ENCODE results near the gene ZNHIT6. TPM values are rescaled to one million over a fixed set of nuclear protein-coding genes. Genes with fewer than 3 reads are reported as not detected.
A peak's percentile ranks its signal among the peaks of the same experiment; 100 is the strongest.
"Not testable (repeated sequence)": the region's sequence is repeated elsewhere in the genome, so short reads cannot be mapped to it uniquely, and the experiment has no call there.

The ZNHIT6 gene
- total RNA-seq, 2 donors from 2014 or later = 18.8 to 24.0 TPM

DNA sequence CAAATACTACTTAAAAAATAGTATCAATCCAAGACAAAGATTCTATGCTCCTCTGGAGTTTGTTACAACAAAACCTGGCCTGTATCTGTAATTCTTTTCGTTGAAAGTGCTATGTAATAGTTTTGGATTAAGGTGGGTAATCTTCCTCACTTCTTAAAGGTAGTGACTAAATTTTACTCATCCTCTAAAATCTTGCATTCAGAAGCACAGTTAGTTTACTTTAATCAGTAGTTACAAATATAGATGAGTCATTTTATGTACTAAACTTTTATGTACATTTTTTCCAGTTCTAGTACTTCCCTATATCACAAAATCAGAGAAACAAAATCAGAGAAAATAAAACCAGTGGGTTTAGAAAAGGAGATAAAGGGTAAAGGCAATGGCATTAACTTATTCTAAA lies 51.3 kb downstream of the ZNHIT6 start:
- H3K4me1 Mint-ChIP-seq (ENCODE audit: low read depth) = peaks cover 12% of the 10 kb centered on the region
- no peaks in the 10 kb centered on the region for H3K27me3 Mint-ChIP-seq (ENCODE audit: low read depth)
- peaks cover 12 to 31% of the 10 kb centered on the region in 2 donors for H3K36me3 Mint-ChIP-seq (ENCODE audit: insufficient read depth in 2 of 2)
- H3K4me3 Mint-ChIP-seq = no peak overlapping the region
- DNase-seq = no peak
- peaks cover 2% of the 10 kb centered on the region in 2 donors for H3K9me3 Mint-ChIP-seq
- ATAC-seq (replicated peaks in 1 of 2) = no peak
- H3K27ac Mint-ChIP-seq = no peak overlapping the region

GRCh38 chr1:85656256-85656655 lies 52.0 kb downstream of the ZNHIT6 start:
- no peak for ATAC-seq (replicated peaks in 1 of 2)
- H3K27me3 Mint-ChIP-seq (ENCODE audit: low read depth) = no peaks in the 10 kb centered on the region
- no peak for DNase-seq
- H3K9me3 Mint-ChIP-seq = peaks cover 2% of the 10 kb centered on the region in 2 donors
- H3K36me3 Mint-ChIP-seq (ENCODE audit: insufficient read depth in 2 of 2) = peaks cover 12 to 32% of the 10 kb centered on the region in 2 donors
- H3K4me3 Mint-ChIP-seq = no peak overlapping the region
- H3K27ac Mint-ChIP-seq = no peak overlapping the region
- peaks cover 12% of the 10 kb centered on the region for H3K4me1 Mint-ChIP-seq (ENCODE audit: low read depth)

GRCh38 chr1:85655315-85655714 lies 52.9 kb downstream of the ZNHIT6 start:
- no peaks in the 10 kb centered on the region for H3K27me3 Mint-ChIP-seq (ENCODE audit: low read depth)
- H3K4me1 Mint-ChIP-seq (ENCODE audit: low read depth) = peaks cover 12% of the 10 kb centered on the region
- H3K27ac Mint-ChIP-seq = peak overlapping the region; percentile 72
- H3K4me3 Mint-ChIP-seq = no peak overlapping the region
- peaks cover 2% of the 10 kb centered on the region in 2 donors for H3K9me3 Mint-ChIP-seq
- DNase-seq (no peak), ATAC-seq (replicated peaks in 1 of 2) (no peak)
- H3K36me3 Mint-ChIP-seq (ENCODE audit: insufficient read depth in 2 of 2) = peaks cover 12 to 34% of the 10 kb centered on the region in 2 donors

GRCh38 chr1:85654066-85654782 lies 54.0 kb downstream of the ZNHIT6 start:
- DNase-seq = no peak
- ATAC-seq (replicated peaks in 1 of 2) = no peak
- Mint-ChIP-seq H3K27me3 (ENCODE audit: low read depth) (no peaks in the 10 kb centered on the region), H3K9me3 (peaks cover 2% of the 10 kb centered on the region in 2 donors), H3K4me3 (no peak overlapping the region), H3K36me3 (ENCODE audit: insufficient read depth in 2 of 2) (peaks cover 14 to 42% of the 10 kb centered on the region in 2 donors), H3K4me1 (ENCODE audit: low read depth) (peaks cover 12% of the 10 kb centered on the region), H3K27ac (peak overlapping the region; percentile 72)

- no peak overlapping the region for H3K4me3 Mint-ChIP-seq
- no peaks in the 10 kb centered on the region for H3K27me3 Mint-ChIP-seq (ENCODE audit: low read depth)
- peaks cover 20 to 53% of the 10 kb centered on the region in 2 donors for H3K36me3 Mint-ChIP-seq (ENCODE audit: insufficient read depth in 2 of 2)
- H3K27ac Mint-ChIP-seq = peak overlapping the region; percentile 16
- peaks cover 12% of the 10 kb centered on the region for H3K4me1 Mint-ChIP-seq (ENCODE audit: low read depth)
- DNase-seq = no peak
- ATAC-seq (replicated peaks in 1 of 2) = no peak
- H3K9me3 Mint-ChIP-seq = peaks cover 4 to 7% of the 10 kb centered on the region in 2 donors
These were observed 55.9 kb downstream of the ZNHIT6 start for GRCh38 chr1:85652327-85652726.

DNA sequence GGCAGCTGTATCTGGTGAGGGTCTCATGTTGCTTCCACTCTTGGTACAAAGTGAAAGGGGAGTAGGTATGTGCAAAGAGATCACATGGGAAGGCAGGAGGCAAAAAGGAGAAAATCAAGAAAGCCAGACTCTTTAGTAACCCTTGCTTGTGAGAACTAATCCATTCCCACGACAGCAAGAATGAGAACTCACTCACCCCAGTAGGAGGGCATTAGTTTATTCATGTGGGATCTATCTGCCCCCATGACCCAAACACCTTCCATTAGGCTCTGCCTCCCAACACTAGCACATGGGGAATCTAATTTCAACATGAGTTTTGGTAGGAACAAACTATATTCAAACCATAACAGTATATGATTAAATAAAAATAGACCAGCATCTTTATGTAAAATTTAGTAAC lies 57.6 kb downstream of the ZNHIT6 start:
- Mint-ChIP-seq H3K9me3 (peaks cover 4 to 7% of the 10 kb centered on the region in 2 donors), H3K4me3 (no peak overlapping the region), H3K36me3 (ENCODE audit: insufficient read depth in 2 of 2) (peaks cover 20 to 48% of the 10 kb centered on the region in 2 donors), H3K4me1 (ENCODE audit: low read depth) (peaks cover 12% of the 10 kb centered on the region), H3K27ac (no peak overlapping the region), H3K27me3 (ENCODE audit: low read depth) (no peaks in the 10 kb centered on the region)
- DNase-seq = no peak
- ATAC-seq (replicated peaks in 1 of 2) = no peak

DNA sequence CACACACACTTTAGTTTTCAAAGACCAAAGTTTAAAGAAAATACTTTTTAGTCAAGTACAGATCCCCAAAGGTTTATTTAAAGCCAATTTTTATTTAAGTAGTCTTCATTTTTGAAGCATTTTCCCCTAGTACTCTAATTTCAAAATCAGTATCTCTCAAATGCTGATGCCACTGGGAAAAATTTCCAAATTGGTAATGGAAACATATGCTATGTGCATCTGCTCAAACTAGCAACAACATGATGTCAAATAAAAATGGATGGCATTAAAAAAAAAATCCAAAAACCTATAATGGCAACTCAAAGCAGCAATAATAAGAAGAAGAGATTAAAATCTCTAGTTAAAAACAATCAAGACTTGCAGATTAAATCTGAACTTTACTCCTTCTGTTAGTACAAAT lies 58.6 kb downstream of the ZNHIT6 start:
- ATAC-seq (replicated peaks in 1 of 2) (no peak), DNase-seq (no peak)
- no peak overlapping the region for H3K27ac Mint-ChIP-seq
- peaks cover 6% of the 10 kb centered on the region for H3K4me1 Mint-ChIP-seq (ENCODE audit: low read depth)
- H3K4me3 Mint-ChIP-seq = no peak overlapping the region
- H3K36me3 Mint-ChIP-seq (ENCODE audit: insufficient read depth in 2 of 2) = peaks cover 20 to 48% of the 10 kb centered on the region in 2 donors
- H3K9me3 Mint-ChIP-seq = peaks cover 5 to 9% of the 10 kb centered on the region in 2 donors
- H3K27me3 Mint-ChIP-seq (ENCODE audit: low read depth) = no peaks in the 10 kb centered on the region

DNA sequence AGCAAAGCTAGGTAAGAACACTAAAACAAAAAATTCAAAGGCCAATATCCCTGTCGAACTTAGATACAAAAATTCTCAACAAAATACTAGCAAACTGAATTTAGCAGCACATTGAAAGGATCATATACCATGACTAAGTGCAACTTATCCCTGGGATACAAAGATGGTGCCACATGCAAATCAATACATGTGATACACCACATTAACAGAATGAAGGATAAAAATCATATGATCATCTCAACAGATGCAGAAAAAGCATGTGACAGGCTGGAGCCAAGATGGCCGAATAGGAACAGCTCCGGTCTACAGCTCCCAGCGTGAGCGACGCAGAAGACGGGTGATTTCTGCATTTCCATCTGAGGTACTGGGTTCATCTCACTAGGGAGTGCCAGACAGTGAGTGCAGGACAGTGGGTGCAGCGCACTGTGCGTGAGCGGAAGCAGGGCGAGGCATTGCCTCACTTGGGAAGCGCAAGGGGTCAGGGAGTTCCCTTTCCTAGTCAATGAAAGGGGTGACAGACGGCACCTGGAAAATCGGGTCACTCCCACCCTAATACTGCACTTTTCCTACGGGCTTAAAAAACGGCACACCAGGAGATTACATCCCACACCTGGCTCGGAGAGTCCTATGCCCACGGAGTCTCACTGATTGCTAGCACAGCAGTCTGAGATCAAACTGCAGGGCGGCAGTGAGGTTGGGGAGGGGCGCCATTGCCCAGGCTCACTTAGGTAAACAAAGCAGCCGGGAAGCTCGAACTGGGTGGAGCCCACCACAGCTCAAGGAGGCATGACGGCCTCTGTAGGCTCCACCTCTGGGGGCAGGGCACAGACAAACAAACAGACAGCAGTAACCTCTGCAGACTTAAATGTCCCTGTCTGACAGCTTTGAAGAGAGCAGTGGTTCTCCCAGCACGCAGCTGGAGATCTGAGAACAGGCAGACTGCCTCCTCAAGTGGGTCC lies 66.4 kb downstream of the ZNHIT6 start:
- not testable (repeated sequence) for ATAC-seq (replicated peaks in 1 of 2); DNase-seq

GRCh38 chr1:85639920-85640319 lies 68.3 kb downstream of the ZNHIT6 start:
- not testable (repeated sequence) for ATAC-seq (replicated peaks in 1 of 2); H3K27me3 Mint-ChIP-seq (ENCODE audit: low read depth); H3K4me1 Mint-ChIP-seq (ENCODE audit: low read depth); DNase-seq; H3K4me3 Mint-ChIP-seq; H3K27ac Mint-ChIP-seq
- Mint-ChIP-seq H3K9me3 (peaks cover 26% of the 10 kb centered on the region in 2 donors), H3K36me3 (ENCODE audit: insufficient read depth in 2 of 2) (peaks cover 40 to 55% of the 10 kb centered on the region in 2 donors)

More for the DNA sequence above, 66.4 kb downstream of the ZNHIT6 start:
- H3K4me1 Mint-ChIP-seq (ENCODE audit: low read depth); H3K27ac Mint-ChIP-seq; H3K4me3 Mint-ChIP-seq; H3K27me3 Mint-ChIP-seq (ENCODE audit: low read depth): not testable (repeated sequence)
- H3K9me3 Mint-ChIP-seq = peaks cover 20 to 24% of the 10 kb centered on the region in 2 donors
- peaks cover 31 to 45% of the 10 kb centered on the region in 2 donors for H3K36me3 Mint-ChIP-seq (ENCODE audit: insufficient read depth in 2 of 2)

- Mint-ChIP-seq H3K4me1 (ENCODE audit: low read depth) (no peaks in the 10 kb centered on the region), H3K4me3 (no peak overlapping the region), H3K27ac (no peak overlapping the region), H3K27me3 (ENCODE audit: low read depth) (no peaks in the 10 kb centered on the region), H3K36me3 (ENCODE audit: insufficient read depth in 2 of 2) (peaks cover 36 to 52% of the 10 kb centered on the region in 2 donors), H3K9me3 (peaks cover 24% of the 10 kb centered on the region in 2 donors)
- DNase-seq = no peak
- no peak for ATAC-seq (replicated peaks in 1 of 2)
These were observed 69.8 kb downstream of the ZNHIT6 start for GRCh38 chr1:85638412-85638811.

- ATAC-seq (replicated peaks in 1 of 2) (no peak), DNase-seq (no peak)
- Mint-ChIP-seq H3K4me3 (no peak overlapping the region), H3K27me3 (ENCODE audit: low read depth) (no peaks in the 10 kb centered on the region), H3K36me3 (ENCODE audit: insufficient read depth in 2 of 2) (peaks cover 9 to 16% of the 10 kb centered on the region in 2 donors), H3K27ac (no peak overlapping the region), H3K4me1 (ENCODE audit: low read depth) (no peaks in the 10 kb centered on the region), H3K9me3 (peaks cover 6 to 8% of the 10 kb centered on the region in 2 donors)
These were observed 77.7 kb downstream of the ZNHIT6 start for GRCh38 chr1:85630493-85630892.

DNA sequence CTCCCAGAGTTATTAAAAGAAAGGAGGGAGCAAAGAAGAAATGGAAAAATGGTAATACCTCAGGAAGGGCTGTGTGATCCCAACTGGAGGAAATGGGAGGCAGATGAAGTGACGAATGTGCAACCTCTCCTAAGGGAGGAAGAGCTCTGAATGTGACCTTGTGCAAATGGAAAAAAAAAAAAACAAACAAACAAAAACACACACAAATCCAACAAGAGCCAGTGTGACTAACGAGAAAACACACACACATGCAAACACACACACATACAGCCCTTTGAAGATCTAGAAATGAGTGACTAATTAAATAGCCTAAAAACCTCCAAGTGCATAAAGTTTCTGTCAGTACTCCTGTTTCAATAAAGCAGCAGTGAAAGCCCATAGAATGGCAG lies 78.7 kb downstream of the ZNHIT6 start:
- no peak overlapping the region for H3K4me3 Mint-ChIP-seq
- ATAC-seq (replicated peaks in 1 of 2) = no peak
- no peak overlapping the region for H3K27ac Mint-ChIP-seq
- no peaks in the 10 kb centered on the region for H3K27me3 Mint-ChIP-seq (ENCODE audit: low read depth)
- H3K36me3 Mint-ChIP-seq (ENCODE audit: insufficient read depth in 2 of 2) = peaks cover 9 to 20% of the 10 kb centered on the region in 2 donors
- DNase-seq = no peak
- H3K4me1 Mint-ChIP-seq (ENCODE audit: low read depth) = no peaks in the 10 kb centered on the region
- H3K9me3 Mint-ChIP-seq = peaks cover 6 to 8% of the 10 kb centered on the region in 2 donors

Data from activated T-cell treated with anti-CD3 and anti-CD28 coated beads, Interleukin-2, amount 50 U/mL, for 72 hours (primary cell).